GM19240 (cell line): ENCODE results near the gene SLC39A11.
"Not testable (repeated sequence)": the region's sequence is repeated elsewhere in the genome, so short reads cannot be mapped to it uniquely, and the experiment has no call there.

Experiments used
- DNase-seq: peaks from one replicate; pipeline ENCODE4 v3.0.0; 2011; ENCODE audit warnings: low spot score; ENCODE audit not compliant: insufficient read length

Gene SLC39A11

GRCh38 chr17:72720494-72720825, 372.0 kb downstream of the SLC39A11 start:
- DNase-seq: no peak

DNA sequence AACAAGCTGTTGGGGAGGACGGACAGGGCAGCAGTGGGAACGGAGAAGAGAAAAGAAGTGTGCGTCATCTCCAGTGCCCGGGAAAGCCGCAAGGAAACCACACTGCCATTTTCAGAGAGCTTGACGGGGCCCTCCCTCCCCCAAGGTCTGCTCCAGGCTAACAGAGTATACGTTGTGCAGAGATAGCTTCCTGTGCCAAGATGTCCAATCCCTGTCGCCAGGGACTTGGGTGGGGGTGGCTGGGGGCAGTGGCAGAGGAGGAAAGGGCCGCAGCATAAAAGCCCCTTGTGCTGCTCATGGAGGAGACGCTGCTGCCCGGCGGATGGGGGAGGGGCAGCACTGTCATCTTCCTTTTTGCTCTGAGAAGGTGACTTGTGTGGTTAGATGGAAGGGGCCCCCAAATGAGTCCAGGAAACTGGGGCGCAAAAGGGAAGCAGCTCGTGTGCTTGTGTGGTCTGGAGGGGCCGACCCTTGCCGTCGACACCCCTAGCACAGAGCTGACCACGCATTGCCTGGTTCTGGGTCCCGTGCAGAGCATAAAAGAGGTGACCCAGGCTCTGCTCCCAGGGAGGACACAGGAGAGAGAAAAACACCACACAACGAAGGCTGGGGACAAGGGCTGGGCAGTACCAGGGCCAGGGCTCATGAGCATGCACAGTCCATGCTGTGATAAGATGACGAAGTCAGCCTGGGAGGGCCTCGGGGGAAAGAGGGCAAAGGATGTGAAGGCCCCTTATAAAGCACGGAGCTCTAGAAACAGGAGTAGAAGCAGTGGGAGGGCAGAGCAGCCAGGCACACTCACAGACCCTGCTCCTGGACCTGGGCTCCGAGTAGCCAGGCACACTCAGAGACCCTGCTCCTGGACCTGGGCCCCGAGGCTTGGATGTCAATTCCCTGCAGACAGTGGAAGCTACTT, 372.7 kb downstream of the SLC39A11 start:
- no peak for DNase-seq

DNA sequence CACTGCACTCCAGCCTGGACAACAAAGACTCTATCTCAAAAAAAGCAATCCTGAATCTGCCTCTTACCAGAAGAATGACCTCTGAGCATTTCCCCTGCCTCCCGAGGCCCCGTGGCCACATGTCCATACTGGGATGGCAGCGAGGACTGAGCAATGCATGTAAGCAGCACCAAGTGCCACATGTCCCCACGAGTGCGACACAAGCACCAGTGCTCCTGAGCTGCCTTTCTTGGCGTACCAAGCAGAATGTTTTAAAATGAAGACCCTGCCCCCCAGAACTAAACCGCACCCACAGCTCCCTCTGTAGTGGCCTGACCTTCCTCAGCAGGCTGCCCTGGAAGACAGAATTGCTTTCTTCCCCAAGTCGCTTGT, 373.3 kb downstream of the SLC39A11 start:
- no peak for DNase-seq

- no peak for DNase-seq
These were observed 374.8 kb downstream of the SLC39A11 start for GRCh38 chr17:72717676-72718075.

- no peak for DNase-seq
These were observed 375.2 kb downstream of the SLC39A11 start for GRCh38 chr17:72717276-72717675.

DNA sequence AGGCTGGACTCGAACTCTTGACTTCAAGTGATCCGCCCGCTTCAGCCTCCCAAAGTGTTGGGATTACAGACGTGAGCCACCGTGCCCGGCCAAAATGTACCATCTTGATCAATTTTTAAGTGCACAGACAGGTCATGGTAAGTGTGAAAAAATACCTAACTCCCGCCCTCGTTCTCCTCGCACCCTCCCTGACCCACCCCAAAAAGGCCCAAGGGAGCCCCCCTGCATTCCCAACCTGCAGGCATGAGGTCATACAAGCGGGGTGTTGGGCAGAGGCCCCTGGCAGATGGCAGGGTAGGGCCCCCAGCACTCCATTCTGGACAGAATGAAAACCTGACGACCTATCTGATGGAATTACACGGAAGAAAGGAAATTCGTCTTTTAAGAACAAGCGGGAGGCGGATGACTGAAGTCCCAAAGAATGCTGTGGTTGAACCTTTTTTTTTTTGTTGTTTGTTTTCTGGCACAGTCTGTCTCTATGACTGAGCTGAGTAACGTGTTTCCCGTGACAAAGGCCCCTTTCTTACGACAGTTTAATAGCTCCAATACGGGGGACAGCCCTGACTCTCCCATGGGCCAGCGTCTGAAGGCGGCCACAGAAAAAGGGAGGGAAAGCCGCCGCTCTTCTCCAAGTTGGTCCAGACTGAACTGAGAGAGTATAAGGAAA, 376.4 kb downstream of the SLC39A11 start:
- DNase-seq: no peak

DNA sequence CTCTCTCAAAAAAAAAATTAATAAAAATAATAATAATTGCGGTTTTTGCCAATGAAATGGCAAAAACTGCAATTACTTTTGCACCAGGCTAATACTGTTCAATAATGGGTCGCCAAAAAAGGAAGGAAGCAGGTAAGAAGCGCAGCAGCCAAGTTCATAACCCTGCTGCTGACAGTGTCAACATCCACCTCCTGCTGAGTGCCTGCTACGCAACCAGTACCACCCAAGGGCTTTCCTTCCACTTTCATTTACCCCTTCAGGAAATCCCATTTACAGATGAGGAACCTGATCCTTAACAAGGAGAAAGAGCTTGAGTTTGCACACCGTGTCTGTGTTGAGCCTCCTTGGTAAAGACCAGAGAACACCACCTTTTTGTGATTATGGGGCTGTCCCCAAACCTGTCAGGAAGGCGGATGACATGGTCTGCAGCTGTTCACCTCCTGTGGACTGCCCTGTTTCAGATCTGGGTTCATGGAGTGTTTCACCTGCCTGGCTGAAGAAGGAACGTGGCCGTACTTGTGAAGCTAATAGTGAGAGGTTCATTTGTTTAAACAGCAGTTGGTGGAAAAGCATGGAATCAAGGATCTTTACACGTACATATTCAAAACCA, 378.0 kb downstream of the SLC39A11 start:
- DNase-seq: no peak

DNA sequence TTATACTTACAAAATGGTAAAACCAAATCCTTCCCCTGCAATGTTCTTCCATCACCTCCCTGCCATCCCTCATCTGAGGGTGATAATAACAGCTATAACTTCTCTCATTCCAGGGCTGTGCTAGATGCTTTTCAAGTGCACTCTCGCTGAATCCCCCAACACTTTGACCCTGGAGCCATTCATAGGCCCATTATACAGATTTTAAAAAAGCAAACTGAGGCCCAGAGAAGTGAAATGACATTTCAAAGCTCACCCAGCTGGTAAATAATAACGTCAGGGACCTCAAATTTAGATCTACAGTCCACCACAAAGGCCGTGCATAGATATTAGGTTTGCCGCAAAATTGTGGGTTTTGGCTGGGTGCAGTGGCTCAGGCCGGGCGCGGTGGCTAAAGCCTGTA, 378.8 kb downstream of the SLC39A11 start:
- DNase-seq: no peak

DNA sequence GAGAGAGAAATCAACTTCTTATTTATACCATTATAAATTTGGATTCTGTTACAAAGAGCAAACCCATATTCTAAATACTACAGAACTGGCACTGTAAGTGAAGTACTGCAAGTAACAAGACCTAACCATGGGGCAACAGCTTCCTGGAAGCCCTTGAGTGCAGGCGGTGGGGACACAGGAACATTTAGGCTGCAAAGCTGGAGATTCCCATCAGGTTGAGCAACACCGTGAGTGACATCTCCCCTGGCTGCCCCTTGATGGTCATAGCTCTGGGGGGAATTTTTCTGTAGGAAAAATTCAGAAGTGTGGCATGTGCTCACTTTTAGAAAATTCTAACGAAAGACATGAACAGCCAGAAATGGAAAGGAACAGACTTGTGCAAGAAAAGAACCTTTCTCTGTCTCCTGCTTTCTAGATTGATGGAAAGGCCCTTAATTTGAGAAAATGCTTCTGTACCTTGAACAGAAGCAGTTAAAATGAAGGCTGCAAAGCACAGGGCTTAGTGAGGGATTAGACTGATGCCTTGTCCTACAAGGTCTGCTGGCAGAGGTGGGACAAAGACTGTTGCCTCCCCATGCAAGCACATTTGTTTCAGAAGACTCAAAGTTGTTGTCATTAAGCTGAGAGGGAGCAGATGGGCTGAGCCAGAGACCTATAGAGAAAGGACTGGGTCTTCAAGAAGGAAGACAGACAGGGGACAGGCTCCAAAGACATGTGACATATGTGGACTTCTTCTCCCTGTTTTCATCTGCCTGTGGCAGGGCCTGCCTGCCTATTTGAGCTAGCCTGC, 380.8 kb downstream of the SLC39A11 start:
- DNase-seq: no peak

DNA sequence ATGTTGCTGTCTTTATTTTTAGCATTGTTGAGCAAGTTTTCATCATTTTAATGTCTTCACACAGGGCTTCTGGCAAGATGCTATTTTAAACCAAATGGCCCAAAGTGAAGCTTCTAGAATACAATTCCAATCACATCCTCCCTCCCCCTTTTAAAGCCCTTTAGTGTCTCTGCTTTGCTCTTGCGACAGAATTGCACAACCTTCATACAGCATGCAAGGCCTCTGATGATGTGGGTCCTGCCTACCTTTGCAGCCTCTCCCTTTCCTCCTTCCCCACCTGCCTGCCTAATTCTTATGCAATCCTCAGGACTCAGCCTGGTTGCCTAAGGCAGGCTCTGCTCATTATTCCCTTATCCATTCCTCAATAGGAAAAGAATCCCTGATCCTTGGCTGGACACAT, 381.7 kb downstream of the SLC39A11 start:
- no peak for DNase-seq

- DNase-seq: no peak
These were observed 382.3 kb downstream of the SLC39A11 start for GRCh38 chr17:72710202-72710601.

GRCh38 chr17:72708682-72709081, 383.8 kb downstream of the SLC39A11 start:
- DNase-seq: not testable (repeated sequence)

GRCh38 chr17:72707881-72708280, 384.6 kb downstream of the SLC39A11 start:
- no peak for DNase-seq

GRCh38 chr17:72706396-72706981, 386.0 kb downstream of the SLC39A11 start:
- DNase-seq: no peak

- peak; percentile 38 for DNase-seq
These were observed 386.5 kb downstream of the SLC39A11 start for GRCh38 chr17:72705905-72706395.

DNA sequence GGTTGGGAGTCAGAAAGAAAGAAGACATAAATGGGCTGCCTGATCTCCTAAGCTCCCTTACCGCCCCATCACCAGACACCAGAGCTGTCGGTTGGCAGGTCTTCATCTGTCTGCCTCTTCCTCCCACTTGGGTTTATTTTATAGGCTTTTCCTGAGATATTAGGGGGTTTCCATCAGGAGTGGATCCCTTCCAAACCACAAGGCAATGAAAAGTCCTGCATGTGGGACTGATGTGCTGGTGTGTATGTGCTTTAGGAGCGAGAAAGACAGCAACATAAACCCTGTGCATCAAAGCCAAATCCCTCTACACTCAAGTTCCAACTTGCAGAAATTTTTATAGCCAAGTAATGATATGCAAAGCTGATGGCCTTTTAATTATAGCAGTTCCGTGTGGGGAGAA, 389.5 kb downstream of the SLC39A11 start:
- no peak for DNase-seq

DNA sequence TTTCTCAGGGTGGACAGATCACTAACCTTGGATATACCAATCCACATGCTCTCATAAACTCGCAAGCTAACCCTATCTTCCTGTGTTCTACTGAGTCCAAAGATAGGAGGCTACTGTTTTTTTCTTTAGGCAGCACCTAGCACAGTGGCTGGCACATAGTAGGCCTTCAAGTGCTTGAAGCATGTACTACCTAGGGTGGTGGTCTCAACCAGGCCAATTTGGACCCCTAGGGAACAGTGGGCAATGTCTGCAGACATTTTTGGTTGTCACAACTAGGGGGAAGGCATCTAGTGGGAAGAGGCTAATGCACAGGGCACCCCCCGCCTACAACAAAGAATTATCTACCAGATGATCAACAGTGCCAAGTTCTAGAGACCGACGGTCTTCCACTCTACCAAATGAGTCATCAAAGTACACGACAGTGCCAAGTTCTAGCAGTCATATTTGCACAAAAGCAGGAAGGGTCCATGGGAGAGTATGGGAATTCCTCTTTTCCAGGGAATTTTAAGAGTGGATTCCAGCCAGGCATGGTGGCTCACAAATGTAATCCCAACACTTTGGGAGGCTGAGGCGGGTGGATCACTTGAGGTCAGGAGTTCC, 390.3 kb downstream of the SLC39A11 start:
- no peak for DNase-seq

- no peak for DNase-seq
These were observed 392.3 kb downstream of the SLC39A11 start for GRCh38 chr17:72700226-72700625.

- DNase-seq: no peak
These were observed 392.9 kb downstream of the SLC39A11 start for GRCh38 chr17:72699545-72699944.

DNA sequence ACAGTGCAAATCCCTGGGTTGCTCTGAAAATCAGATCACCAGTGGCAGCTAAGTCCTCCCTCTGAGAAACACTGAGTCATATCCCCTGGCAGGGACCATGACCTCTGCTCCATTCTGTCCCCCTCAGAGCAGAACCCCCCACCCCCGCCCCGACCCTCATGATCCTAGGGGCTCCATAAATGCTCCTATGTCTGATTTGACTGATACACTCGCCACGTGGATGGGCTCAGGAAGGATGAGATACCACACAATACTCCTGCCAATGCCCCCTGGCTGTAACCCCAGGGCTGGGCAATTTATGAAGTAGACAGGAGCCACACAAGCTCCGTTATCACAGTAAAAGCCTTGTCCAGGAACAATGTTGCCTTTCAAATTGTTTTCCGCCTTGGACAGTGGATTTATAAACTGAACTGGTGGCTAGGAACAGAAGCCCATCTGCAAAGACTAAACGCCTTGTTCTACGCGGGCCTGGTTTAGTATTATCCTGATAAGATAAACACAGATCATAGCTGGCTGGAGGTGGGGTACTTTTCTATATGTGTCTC, 394.8 kb downstream of the SLC39A11 start:
- no peak for DNase-seq
